ENCODE data around the gene DCTN3.

Gene DCTN3

GRCh38 chr9:34589636-34590380 is 30.5 kb downstream of the DCTN3 start, which contains the start of gene CNTFR:
TSS of gene CNTFR (minus strand) at chr9:34589724. CDS start at chr9:34568981, 20,743 bp downstream.
- H3K9me3 ChIP-seq (ENCODE audit: control insufficient read depth, low read length), result no peaks in the 10 kb centered on the region
- H3K79me2 ChIP-seq, result no peaks in the 10 kb centered on the region
- peak within 1 kb of the TSS; percentile 65 for H3K4me2 ChIP-seq (ENCODE audit: low read length)
- H3K9ac ChIP-seq, result no peak within 1 kb of the TSS
- H3K4me3 ChIP-seq (ENCODE audit: low read depth, low read length), result no peak within 1 kb of the TSS
- H3K27ac ChIP-seq, result no peak within 1 kb of the TSS
- no peaks in the 10 kb centered on the region for H3K4me1 ChIP-seq
- TF ChIP-seq, protein P1, sequence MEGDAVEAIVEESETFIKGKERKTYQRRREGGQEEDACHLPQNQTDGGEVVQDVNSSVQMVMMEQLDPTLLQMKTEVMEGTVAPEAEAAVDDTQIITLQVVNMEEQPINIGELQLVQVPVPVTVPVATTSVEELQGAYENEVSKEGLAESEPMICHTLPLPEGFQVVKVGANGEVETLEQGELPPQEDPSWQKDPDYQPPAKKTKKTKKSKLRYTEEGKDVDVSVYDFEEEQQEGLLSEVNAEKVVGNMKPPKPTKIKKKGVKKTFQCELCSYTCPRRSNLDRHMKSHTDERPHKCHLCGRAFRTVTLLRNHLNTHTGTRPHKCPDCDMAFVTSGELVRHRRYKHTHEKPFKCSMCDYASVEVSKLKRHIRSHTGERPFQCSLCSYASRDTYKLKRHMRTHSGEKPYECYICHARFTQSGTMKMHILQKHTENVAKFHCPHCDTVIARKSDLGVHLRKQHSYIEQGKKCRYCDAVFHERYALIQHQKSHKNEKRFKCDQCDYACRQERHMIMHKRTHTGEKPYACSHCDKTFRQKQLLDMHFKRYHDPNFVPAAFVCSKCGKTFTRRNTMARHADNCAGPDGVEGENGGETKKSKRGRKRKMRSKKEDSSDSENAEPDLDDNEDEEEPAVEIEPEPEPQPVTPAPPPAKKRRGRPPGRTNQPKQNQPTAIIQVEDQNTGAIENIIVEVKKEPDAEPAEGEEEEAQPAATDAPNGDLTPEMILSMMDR (IDR thresholded peaks at IDR 0.05), result no peak
- H3K27me3 ChIP-seq (ENCODE audit: control insufficient read depth, insufficient read depth, low read length), result peaks cover 5% of the 10 kb centered on the region
- H3K36me3 ChIP-seq (ENCODE audit: control insufficient read depth, insufficient read depth, low read length), result no peaks in the 10 kb centered on the region
- H2AFZ ChIP-seq, result peak within 1 kb of the TSS; percentile 50

- Histone ChIP-seq H3K9me3 (ENCODE audit: control insufficient read depth, low read length) (no peaks in the 10 kb centered on the region), H3K4me1 (no peaks in the 10 kb centered on the region), H3K27ac (no peak overlapping the region), H3K4me2 (ENCODE audit: low read length) (peak overlapping the region; percentile 2), H3K9ac (no peak overlapping the region), H3K27me3 (ENCODE audit: control insufficient read depth, insufficient read depth, low read length) (peaks cover 5% of the 10 kb centered on the region), H3K4me3 (ENCODE audit: low read depth, low read length) (no peak overlapping the region), H3K79me2 (no peaks in the 10 kb centered on the region), H2AFZ (no peak overlapping the region), H3K36me3 (ENCODE audit: control insufficient read depth, insufficient read depth, low read length) (no peaks in the 10 kb centered on the region)
- TF ChIP-seq, protein P1 (IDR thresholded peaks at IDR 0.05), result no peak
These were observed 31.3 kb downstream of the DCTN3 start for GRCh38 chr9:34588671-34589635.

DNA sequence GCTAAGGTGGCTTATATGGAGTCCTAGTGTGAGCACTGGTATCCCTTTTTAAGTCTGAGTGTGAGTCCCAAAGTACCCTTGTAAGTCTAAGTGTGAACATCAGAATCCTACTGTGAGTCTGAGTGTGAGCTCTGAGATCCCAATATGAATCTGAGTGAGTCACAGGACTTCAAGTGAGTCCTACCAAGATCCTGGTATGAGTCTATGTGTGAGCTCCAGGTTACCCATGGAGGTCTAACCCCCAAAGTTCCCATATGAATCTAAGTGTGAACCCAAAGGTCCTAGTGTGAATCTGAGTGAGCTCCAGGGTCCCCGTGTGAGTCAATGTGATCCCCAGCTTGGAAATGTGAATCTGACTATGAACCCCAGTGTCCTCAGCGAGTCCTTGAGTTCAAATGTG is 33.0 kb downstream of the DCTN3 start:
- TF ChIP-seq, protein P1 (IDR thresholded peaks at IDR 0.05), result no peak
- no peak overlapping the region for H3K27ac ChIP-seq

GRCh38 chr9:34585946-34586669 is 34.2 kb downstream of the DCTN3 start:
- Histone ChIP-seq H3K9ac (no peak overlapping the region), H3K4me3 (ENCODE audit: low read depth, low read length) (no peak overlapping the region), H3K4me1 (no peaks in the 10 kb centered on the region), H2AFZ (no peak overlapping the region), H3K79me2 (no peaks in the 10 kb centered on the region), H3K36me3 (ENCODE audit: control insufficient read depth, insufficient read depth, low read length) (no peaks in the 10 kb centered on the region), H3K27ac (no peak overlapping the region), H3K9me3 (ENCODE audit: control insufficient read depth, low read length) (no peaks in the 10 kb centered on the region), H3K27me3 (ENCODE audit: control insufficient read depth, insufficient read depth, low read length) (peaks cover 5% of the 10 kb centered on the region), H3K4me2 (ENCODE audit: low read length) (no peak overlapping the region)
- TF ChIP-seq, protein P1 (IDR thresholded peaks at IDR 0.05), result no peak

More for the DNA sequence above, 33.0 kb downstream of the DCTN3 start:
- no peak overlapping the region for H2AFZ ChIP-seq
- H3K36me3 ChIP-seq (ENCODE audit: control insufficient read depth, insufficient read depth, low read length), result no peaks in the 10 kb centered on the region
- no peak overlapping the region for H3K4me3 ChIP-seq (ENCODE audit: low read depth, low read length)
- H3K27me3 ChIP-seq (ENCODE audit: control insufficient read depth, insufficient read depth, low read length), result peaks cover 5% of the 10 kb centered on the region
- no peak overlapping the region for H3K4me2 ChIP-seq (ENCODE audit: low read length)
- H3K9me3 ChIP-seq (ENCODE audit: control insufficient read depth, low read length), result no peaks in the 10 kb centered on the region
- H3K4me1 ChIP-seq, result no peaks in the 10 kb centered on the region
- H3K9ac ChIP-seq, result no peak overlapping the region
- H3K79me2 ChIP-seq, result no peaks in the 10 kb centered on the region

All from parathyroid adenoma (tissue), 2 donors.